ENCODE results near the gene SP5.

DNA sequence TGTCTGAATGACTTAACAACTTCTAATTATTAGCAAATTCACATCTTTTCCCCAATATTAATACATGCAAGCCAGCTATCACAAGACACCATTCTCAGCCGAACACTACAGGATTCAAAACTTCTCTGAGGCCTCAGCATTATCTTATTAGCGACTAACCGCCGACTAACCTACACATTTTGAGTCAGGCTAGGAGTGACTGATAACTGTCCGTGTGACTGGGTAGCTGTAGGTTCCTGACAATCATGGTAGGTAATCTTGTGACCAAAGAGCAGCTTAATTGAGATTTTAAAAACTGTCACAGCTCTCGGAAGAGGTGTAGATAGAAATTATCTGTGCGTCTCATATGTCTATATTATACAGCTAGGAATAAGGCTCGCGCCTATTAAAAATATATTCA lies 44.1 kb upstream of the SP5 start:
- TF ChIP-seq, protein P1, sequence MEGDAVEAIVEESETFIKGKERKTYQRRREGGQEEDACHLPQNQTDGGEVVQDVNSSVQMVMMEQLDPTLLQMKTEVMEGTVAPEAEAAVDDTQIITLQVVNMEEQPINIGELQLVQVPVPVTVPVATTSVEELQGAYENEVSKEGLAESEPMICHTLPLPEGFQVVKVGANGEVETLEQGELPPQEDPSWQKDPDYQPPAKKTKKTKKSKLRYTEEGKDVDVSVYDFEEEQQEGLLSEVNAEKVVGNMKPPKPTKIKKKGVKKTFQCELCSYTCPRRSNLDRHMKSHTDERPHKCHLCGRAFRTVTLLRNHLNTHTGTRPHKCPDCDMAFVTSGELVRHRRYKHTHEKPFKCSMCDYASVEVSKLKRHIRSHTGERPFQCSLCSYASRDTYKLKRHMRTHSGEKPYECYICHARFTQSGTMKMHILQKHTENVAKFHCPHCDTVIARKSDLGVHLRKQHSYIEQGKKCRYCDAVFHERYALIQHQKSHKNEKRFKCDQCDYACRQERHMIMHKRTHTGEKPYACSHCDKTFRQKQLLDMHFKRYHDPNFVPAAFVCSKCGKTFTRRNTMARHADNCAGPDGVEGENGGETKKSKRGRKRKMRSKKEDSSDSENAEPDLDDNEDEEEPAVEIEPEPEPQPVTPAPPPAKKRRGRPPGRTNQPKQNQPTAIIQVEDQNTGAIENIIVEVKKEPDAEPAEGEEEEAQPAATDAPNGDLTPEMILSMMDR (IDR thresholded peaks at IDR 0.05; ENCODE audit: insufficient read depth, low read depth, low read length), result no peak
- no peak for TF ChIP-seq EZH2 (IDR thresholded peaks at IDR 0.05; ENCODE audit: insufficient read depth, low read length)
